Panc1 (cell line): Measurements from ENCODE around the gene ARHGEF37.

ENCODE experiments used
- CTCF ChIP-seq: fragments of 450-650 bp; IDR thresholded peaks from 2 replicates; pipeline ENCODE4 v1.5.1; 2017; ENCODE audit warnings: mild to moderate bottlenecking
- POLR2AphosphoS5 ChIP-seq: IDR thresholded peaks from 2 replicates; pipeline ENCODE4 v1.6.1; 2012; ENCODE audit warnings: mild to moderate bottlenecking, low read depth, low read length, moderate library complexity
- REST ChIP-seq, 2 experiments: IDR thresholded peaks; 2 replicates each; pipeline ENCODE4 v1.6.1; 2011 to 2012; ENCODE audit warnings: low read depth in 2 of 2, control low read depth in 1 of 2, low read length in 1 of 2, mild to moderate bottlenecking in 1 of 2, moderate library complexity in 1 of 2; ENCODE audit not compliant: insufficient read depth in 1 of 2
- SIN3A ChIP-seq: IDR thresholded peaks from 2 replicates; pipeline ENCODE4 v1.6.1; 2012; ENCODE audit warnings: low read depth, mild to moderate bottlenecking, low read length, moderate library complexity, borderline replicate concordance; ENCODE audit not compliant: insufficient read depth
- TCF7L2 ChIP-seq: IDR thresholded peaks from 2 replicates; pipeline ENCODE4 v1.6.1; 2011; ENCODE audit warnings: mild to moderate bottlenecking, low read depth, low read length, inconsistent platforms

DNA sequence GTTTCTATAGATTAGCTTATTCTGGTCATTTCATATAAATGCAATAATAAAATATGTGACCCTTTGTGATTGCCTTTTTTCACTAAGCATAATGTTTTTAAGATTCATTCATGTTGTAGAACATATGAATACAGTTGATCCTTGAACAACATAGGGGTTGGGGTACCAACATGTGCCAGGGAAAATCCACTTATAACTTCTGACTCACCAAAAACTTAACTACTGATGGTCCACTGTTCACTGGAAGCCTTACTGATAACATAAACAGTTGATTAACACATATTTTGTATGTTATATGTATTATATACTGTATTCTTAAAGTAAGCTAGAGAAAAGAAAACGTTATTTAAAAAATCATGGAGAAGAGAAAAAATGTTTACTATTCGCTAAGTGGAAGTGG lies 12.1 kb downstream of the ARHGEF37 start:
- TF ChIP-seq CTCF (no peak), SIN3A (no peak), REST (IDR thresholded peaks at IDR 0.05; ENCODE audit: insufficient read depth in 1 of 2, low read depth in 2 of 2, low read length in 1 of 2) (no peak), POLR2AphosphoS5 (no peak), TCF7L2 (no peak)
